Trophoblast cell (in vitro differentiated cells and primary cell): ENCODE measurements around the gene ST6GALNAC3.
A peak's percentile ranks its signal among the peaks of the same experiment; 100 is the strongest.

Experiments
- DNase-seq, 2 donors: peaks; one replicate each; pipeline ENCODE4 v3.0.0-alpha.2; 2016
- H2AFZ ChIP-seq: 2 replicates; pipeline ENCODE4 v1.6.1; 2013; ENCODE audit warnings: low read length, moderate library complexity, mild to moderate bottlenecking; ENCODE audit not compliant: insufficient read depth, poor library complexity
- H2AK5ac ChIP-seq: 2 replicates; pipeline ENCODE4 v1.6.1; 2013; ENCODE audit warnings: mild to moderate bottlenecking, low read length
- H2BK120ac ChIP-seq: 2 replicates; pipeline ENCODE4 v1.6.1; 2013; ENCODE audit warnings: low read length, mild to moderate bottlenecking, moderate library complexity; ENCODE audit not compliant: insufficient read depth, poor library complexity
- H2BK12ac ChIP-seq: 2 replicates; pipeline ENCODE4 v1.6.1; 2013; ENCODE audit warnings: mild to moderate bottlenecking, low read length, moderate library complexity
- H2BK5ac ChIP-seq: 2 replicates; pipeline ENCODE4 v1.6.1; 2013; ENCODE audit warnings: low read length, low read depth, moderate library complexity, mild to moderate bottlenecking; ENCODE audit not compliant: poor library complexity
- H3K14ac ChIP-seq: 2 replicates; pipeline ENCODE4 v1.6.1; 2013; ENCODE audit warnings: mild to moderate bottlenecking, low read length
- H3K18ac ChIP-seq: 2 replicates; pipeline ENCODE4 v1.6.1; 2013; ENCODE audit warnings: mild to moderate bottlenecking, low read length
- H3K23ac ChIP-seq: 2 replicates; pipeline ENCODE4 v1.6.1; 2013; ENCODE audit warnings: low read length
- H3K27ac ChIP-seq: 2 replicates; pipeline ENCODE4 v1.5.1; 2013; ENCODE audit warnings: low read depth, mild to moderate bottlenecking, inconsistent platforms, low read length, moderate library complexity
- H3K27me3 ChIP-seq: 2 replicates; pipeline ENCODE4 v1.6.1; 2013; ENCODE audit warnings: inconsistent platforms, mild to moderate bottlenecking, low read length, moderate library complexity; ENCODE audit not compliant: insufficient read depth
- H3K36me3 ChIP-seq, 2 experiments: 1 replicate in 1 of 2; 2 replicates in 1 of 2; pipeline ENCODE4 v1.6.1; 2013; ENCODE audit warnings: low read length in 2 of 2, mild to moderate bottlenecking in 2 of 2, moderate library complexity in 1 of 2; ENCODE audit not compliant: insufficient read depth in 2 of 2, control insufficient read depth in 1 of 2
- H3K4ac ChIP-seq: 2 replicates; pipeline ENCODE4 v1.6.1; 2013; ENCODE audit warnings: low read depth, mild to moderate bottlenecking, low read length, moderate library complexity
- H3K4me1 ChIP-seq, 2 experiments: 1 replicate in 1 of 2; 2 replicates in 1 of 2; pipeline ENCODE4 v1.6.1; 2013; ENCODE audit warnings: low read length in 2 of 2, mild to moderate bottlenecking in 2 of 2, moderate library complexity in 1 of 2; ENCODE audit not compliant: insufficient read depth in 2 of 2, control insufficient read depth in 1 of 2
- H3K4me2 ChIP-seq: 2 replicates; pipeline ENCODE4 v1.6.1; 2013; ENCODE audit warnings: inconsistent platforms, mild to moderate bottlenecking, low read length, moderate library complexity
- H3K4me3 ChIP-seq: 2 replicates; pipeline ENCODE4 v1.5.1; 2013; ENCODE audit warnings: mild to moderate bottlenecking, low read depth, low read length, inconsistent platforms
- H3K79me1 ChIP-seq: one replicate; pipeline ENCODE4 v1.6.1; 2013; ENCODE audit warnings: low read length
- H3K79me2 ChIP-seq: 2 replicates; pipeline ENCODE4 v1.6.1; 2013; ENCODE audit warnings: low read length, mild to moderate bottlenecking; ENCODE audit not compliant: control insufficient read depth, insufficient read depth, poor library complexity
- H3K9ac ChIP-seq: 2 replicates; pipeline ENCODE4 v1.6.1; 2013; ENCODE audit warnings: mild to moderate bottlenecking, low read length
- H3K9me3 ChIP-seq: 2 replicates; pipeline ENCODE4 v1.6.1; 2013; ENCODE audit warnings: low read depth, mild to moderate bottlenecking, control low read depth, inconsistent platforms, low read length; ENCODE audit not compliant: insufficient read depth
- H4K12ac ChIP-seq: 2 replicates; pipeline ENCODE4 v1.6.1; 2013; ENCODE audit warnings: low read depth, mild to moderate bottlenecking, low read length, moderate library complexity
- H4K8ac ChIP-seq: 2 replicates; pipeline ENCODE4 v1.6.1; 2013; ENCODE audit warnings: low read depth, mild to moderate bottlenecking, low read length, moderate library complexity
- H4K91ac ChIP-seq: one replicate; pipeline ENCODE4 v1.6.1; 2013; ENCODE audit warnings: low read depth, mild to moderate bottlenecking, low read length, moderate library complexity
- WGBS: extraction: QIAGEN DNeasy Blood & Tissue Kit; methylation state at CpG from one replicate; pipeline ENCODE4 v1.1.7; 2013; ENCODE audit warnings: missing lambda C conversion rate; ENCODE audit not compliant: insufficient read length, insufficient coverage; ENCODE audit errors: extremely low coverage; 5-methylcytosine and 5-hydroxymethylcytosine counted together

Gene ST6GALNAC3

GRCh38 chr1:76314730-76315129 lies 240.2 kb downstream of the ST6GALNAC3 start:
- Histone ChIP-seq H3K9ac (no peak overlapping the region), H2BK120ac (no peak overlapping the region), H3K4me1 (no peaks in the 10 kb centered on the region), H3K79me2 (no peaks in the 10 kb centered on the region), H3K4me3 (no peak overlapping the region), H2BK5ac (no peak overlapping the region), H3K4me2 (no peak overlapping the region), H2AFZ (no peak overlapping the region), H2AK5ac (no peak overlapping the region), H3K4ac (no peak overlapping the region), H3K18ac (no peak overlapping the region), H3K9me3 (no peaks in the 10 kb centered on the region), H3K14ac (no peak overlapping the region), H2BK12ac (no peak overlapping the region), H3K27me3 (no peaks in the 10 kb centered on the region), H4K12ac (no peak overlapping the region), H4K8ac (no peak overlapping the region), H3K27ac (no peak overlapping the region), H3K36me3 (no peaks in the 10 kb centered on the region), H4K91ac (no peak overlapping the region), H3K79me1 (no peaks in the 10 kb centered on the region), H3K23ac (no peak overlapping the region)
- no peak for DNase-seq
- WGBS = no CpG with 5 or more reads among the region's 2 CpGs

- no peak overlapping the region for H3K9ac ChIP-seq
- no peaks in the 10 kb centered on the region for H3K9me3 ChIP-seq
- no CpG with 5 or more reads among the region's 2 CpGs for WGBS
- no peak overlapping the region for H3K27ac ChIP-seq
- H3K79me2 ChIP-seq = no peaks in the 10 kb centered on the region
- no peak overlapping the region for H3K4me3 ChIP-seq
- no peak overlapping the region for H4K12ac ChIP-seq
- no peak overlapping the region for H2BK5ac ChIP-seq
- no peak overlapping the region for H3K4me2 ChIP-seq
- peaks cover 0 to 1% of the 10 kb centered on the region in 2 experiments for H3K36me3 ChIP-seq
- H3K14ac ChIP-seq = no peak overlapping the region
- no peak for DNase-seq
- no peak overlapping the region for H3K23ac ChIP-seq
- H4K91ac ChIP-seq = no peak overlapping the region
- no peaks in the 10 kb centered on the region for H3K27me3 ChIP-seq
- no peaks in the 10 kb centered on the region for H3K79me1 ChIP-seq
- H4K8ac ChIP-seq = no peak overlapping the region
- no peak overlapping the region for H3K4ac ChIP-seq
- H3K4me1 ChIP-seq = no peaks in the 10 kb centered on the region
- H3K18ac ChIP-seq = no peak overlapping the region
- H2BK12ac ChIP-seq = no peak overlapping the region
- H2AK5ac ChIP-seq = no peak overlapping the region
- H2BK120ac ChIP-seq = no peak overlapping the region
- no peak overlapping the region for H2AFZ ChIP-seq
Measured at GRCh38 chr1:76317299-76317900, 242.9 kb downstream of the ST6GALNAC3 start.

GRCh38 chr1:76330991-76331603 lies 256.6 kb downstream of the ST6GALNAC3 start:
- Histone ChIP-seq H2BK5ac (no peak overlapping the region), H3K4me2 (no peak overlapping the region), H4K8ac (no peak overlapping the region), H2AFZ (no peak overlapping the region), H3K14ac (no peak overlapping the region), H3K23ac (no peak overlapping the region), H2BK120ac (no peak overlapping the region), H3K4me3 (no peak overlapping the region), H2AK5ac (no peak overlapping the region), H3K9me3 (no peaks in the 10 kb centered on the region), H4K91ac (no peak overlapping the region), H3K27ac (no peak overlapping the region), H3K4ac (no peak overlapping the region), H3K36me3 (no peaks in the 10 kb centered on the region), H3K79me1 (no peaks in the 10 kb centered on the region), H3K4me1 (no peaks in the 10 kb centered on the region), H3K27me3 (no peaks in the 10 kb centered on the region), H3K9ac (no peak overlapping the region), H2BK12ac (no peak overlapping the region), H3K18ac (no peak overlapping the region), H4K12ac (no peak overlapping the region), H3K79me2 (no peaks in the 10 kb centered on the region)
- DNase-seq = peak; percentile 43 to 79
- WGBS = no CpG with 5 or more reads among the region's 3 CpGs

- H4K91ac ChIP-seq = no peak overlapping the region
- H3K27me3 ChIP-seq = no peaks in the 10 kb centered on the region
- no peaks in the 10 kb centered on the region for H3K4me1 ChIP-seq
- no peak overlapping the region for H3K27ac ChIP-seq
- DNase-seq = no peak
- H3K79me2 ChIP-seq = no peaks in the 10 kb centered on the region
- H3K9ac ChIP-seq = no peak overlapping the region
- H4K8ac ChIP-seq = no peak overlapping the region
- no peak overlapping the region for H3K4me2 ChIP-seq
- no peak overlapping the region for H4K12ac ChIP-seq
- no peak overlapping the region for H2AFZ ChIP-seq
- no peaks in the 10 kb centered on the region for H3K79me1 ChIP-seq
- H2AK5ac ChIP-seq = no peak overlapping the region
- no peak overlapping the region for H3K14ac ChIP-seq
- H3K23ac ChIP-seq = no peak overlapping the region
- no peaks in the 10 kb centered on the region for H3K9me3 ChIP-seq
- no peak overlapping the region for H3K18ac ChIP-seq
- no peak overlapping the region for H2BK5ac ChIP-seq
- no peaks in the 10 kb centered on the region for H3K36me3 ChIP-seq
- H2BK120ac ChIP-seq = no peak overlapping the region
- H3K4me3 ChIP-seq = no peak overlapping the region
- H3K4ac ChIP-seq = no peak overlapping the region
- no peak overlapping the region for H2BK12ac ChIP-seq
Measured at GRCh38 chr1:76335882-76336281, 261.3 kb downstream of the ST6GALNAC3 start.
